ENCODE data around the gene GJB3.

GJB3 gene

GRCh38 chr1:34792868-34793727 lies 12.1 kb downstream of the GJB3 start, which contains the start of gene GJA4:
GJA4 (plus strand) TSS chr1:34792999; CDS start chr1:34794214, 1,215 bp downstream.
- no peak for TF ChIP-seq CTCF (IDR thresholded peaks at IDR 0.05; ENCODE audit: control insufficient read depth, insufficient read depth, low read depth, low read length, missing control alignments)
- no peak for DNase-seq (ENCODE audit: low read depth)
- H3K4me3 ChIP-seq (ENCODE audit: control insufficient read depth, low read depth, low read length), result no peak within 1 kb of the TSS

GRCh38 chr1:34794001-34794789 lies 13.2 kb downstream of the GJB3 start:
- no peak for DNase-seq (ENCODE audit: low read depth)
- H3K4me3 ChIP-seq (ENCODE audit: control insufficient read depth, low read depth, low read length), result no peak overlapping the region
- TF ChIP-seq CTCF (IDR thresholded peaks at IDR 0.05; ENCODE audit: control insufficient read depth, insufficient read depth, low read depth, low read length, missing control alignments), result no peak

DNA sequence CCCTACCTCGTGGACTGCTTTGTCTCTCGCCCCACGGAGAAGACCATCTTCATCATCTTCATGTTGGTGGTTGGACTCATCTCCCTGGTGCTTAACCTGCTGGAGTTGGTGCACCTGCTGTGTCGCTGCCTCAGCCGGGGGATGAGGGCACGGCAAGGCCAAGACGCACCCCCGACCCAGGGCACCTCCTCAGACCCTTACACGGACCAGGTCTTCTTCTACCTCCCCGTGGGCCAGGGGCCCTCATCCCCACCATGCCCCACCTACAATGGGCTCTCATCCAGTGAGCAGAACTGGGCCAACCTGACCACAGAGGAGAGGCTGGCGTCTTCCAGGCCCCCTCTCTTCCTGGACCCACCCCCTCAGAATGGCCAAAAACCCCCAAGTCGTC lies 13.8 kb downstream of the GJB3 start:
- no peak overlapping the region for H3K4me3 ChIP-seq (ENCODE audit: control insufficient read depth, low read depth, low read length)
- no peak for DNase-seq (ENCODE audit: low read depth)
- TF ChIP-seq CTCF (IDR thresholded peaks at IDR 0.05; ENCODE audit: control insufficient read depth, insufficient read depth, low read depth, low read length, missing control alignments), result no peak

GRCh38 chr1:34795916-34796315 lies 14.9 kb downstream of the GJB3 start:
- TF ChIP-seq CTCF (IDR thresholded peaks at IDR 0.05; ENCODE audit: control insufficient read depth, insufficient read depth, low read depth, low read length, missing control alignments), result no peak
- no peak overlapping the region for H3K4me3 ChIP-seq (ENCODE audit: control insufficient read depth, low read depth, low read length)
- DNase-seq (ENCODE audit: low read depth), result no peak

DNA sequence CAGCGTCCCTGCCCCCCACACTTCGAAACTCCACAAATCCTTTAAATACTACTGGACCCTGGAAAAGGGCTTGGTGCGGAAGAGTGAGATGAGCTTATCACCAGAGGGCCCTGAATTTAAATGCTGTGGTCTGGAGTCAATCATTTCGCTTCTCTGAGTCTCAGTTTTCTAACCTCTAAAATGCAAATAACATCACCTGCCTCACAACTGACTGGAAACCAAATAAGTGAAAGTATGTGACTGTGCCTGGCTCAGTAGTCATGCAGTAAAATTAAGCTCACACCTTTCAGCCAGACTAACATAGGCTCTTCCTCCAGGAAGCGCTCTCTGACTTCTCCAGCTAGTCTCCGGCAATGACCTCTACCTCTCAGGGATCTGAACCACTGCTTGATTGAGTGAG lies 16.0 kb downstream of the GJB3 start:
- H3K4me3 ChIP-seq (ENCODE audit: control insufficient read depth, low read depth, low read length), result no peak overlapping the region
- TF ChIP-seq CTCF (IDR thresholded peaks at IDR 0.05; ENCODE audit: control insufficient read depth, insufficient read depth, low read depth, low read length, missing control alignments), result no peak
- no peak for DNase-seq (ENCODE audit: low read depth)

DNA sequence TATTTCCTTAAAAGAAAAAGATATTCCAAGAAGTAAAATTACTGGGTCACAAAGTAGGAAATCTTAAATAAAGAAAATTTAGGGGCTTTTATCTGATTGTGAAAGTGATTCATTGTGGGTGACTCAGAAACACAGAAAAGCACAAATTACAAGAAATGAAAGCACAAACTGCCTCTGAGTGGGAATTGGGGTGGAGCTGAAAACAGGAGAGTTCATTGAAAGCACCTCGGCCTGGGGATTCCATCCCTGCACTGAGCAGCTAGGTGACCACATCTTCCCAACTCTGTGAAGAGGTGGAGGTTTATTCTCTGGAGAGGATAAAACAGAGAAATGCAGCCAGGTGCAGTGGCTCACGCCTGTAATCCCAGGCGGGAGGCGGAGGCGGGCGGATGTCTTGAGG lies 19.2 kb downstream of the GJB3 start:
- peak; percentile 2 for DNase-seq (ENCODE audit: low read depth)
- no peak overlapping the region for H3K4me3 ChIP-seq (ENCODE audit: control insufficient read depth, low read depth, low read length)
- TF ChIP-seq CTCF (IDR thresholded peaks at IDR 0.05; ENCODE audit: control insufficient read depth, insufficient read depth, low read depth, low read length, missing control alignments), result no peak

Data from AG09309 (cell line).